Omental fat pad (tissue), 4 donors: ENCODE measurements around the gene TLX2. TPM values are rescaled to one million over a fixed set of nuclear protein-coding genes. Genes with fewer than 3 reads are reported as not detected.

Source experiments
- ATAC-seq: fragments of 150-250 bp; one replicate; pipeline ENCODE4 v1.9.1; 2016; ENCODE audit warnings: mild to moderate bottlenecking, moderate library complexity; ENCODE audit not compliant: low FRiP score
- DNase-seq: peaks from one replicate; pipeline ENCODE4 v3.0.0-alpha.2; 2019; ENCODE audit warnings: low spot score
- CTCF ChIP-seq, 3 donors: fragments of 450-650 bp; IDR thresholded peaks; one replicate each; pipeline ENCODE4 v1.5.1; 2016 to 2017; ENCODE audit warnings: antibody characterized with exemption in 3 of 3, mild to moderate bottlenecking in 3 of 3, moderate library complexity in 2 of 3
- total RNA-seq, 4 donors: library from RNA; depleted of rRNA; stranded (reverse); fragments of >200 nt; gene quantifications; one replicate each; pipeline ENCODE4 v1.1.0, GENCODE V29; 2016

TLX2 gene
- total RNA-seq, 4 donors from 2014 or later, result not detected

- TF ChIP-seq CTCF (IDR thresholded peaks at IDR 0.05), result no peak
- DNase-seq (no peak), ATAC-seq (no peak)
Measured at GRCh38 chr2:74489906-74490305, 24.3 kb upstream of the TLX2 start.

GRCh38 chr2:74491648-74492544 is 22.4 kb upstream of the TLX2 start:
- no peak for TF ChIP-seq CTCF (IDR thresholded peaks at IDR 0.05)
- no peak for DNase-seq
- ATAC-seq, result peak; percentile 25

GRCh38 chr2:74493546-74493945 is 20.7 kb upstream of the TLX2 start:
- no peak for DNase-seq
- TF ChIP-seq CTCF (IDR thresholded peaks at IDR 0.05), result no peak
- no peak for ATAC-seq

GRCh38 chr2:74495440-74495839 is 18.8 kb upstream of the TLX2 start:
- TF ChIP-seq CTCF (IDR thresholded peaks at IDR 0.05), result no peak

GRCh38 chr2:74496997-74497776 is 17.1 kb upstream of the TLX2 start:
- no peak for DNase-seq
- no peak for ATAC-seq
- no peak for TF ChIP-seq CTCF (IDR thresholded peaks at IDR 0.05)

More at GRCh38 chr2:74495440-74495839, 18.8 kb upstream of the TLX2 start:
- DNase-seq (no peak), ATAC-seq (no peak)

- ATAC-seq (peak; percentile 27), DNase-seq (no peak)
- no peak for TF ChIP-seq CTCF (IDR thresholded peaks at IDR 0.05)
Measured at GRCh38 chr2:74497777-74498499, 16.3 kb upstream of the TLX2 start.
